GM12891 (cell line): ENCODE data around the gene PTPN4.

ENCODE experiments used
- POLR2A ChIP-seq: IDR thresholded peaks from 2 replicates; pipeline ENCODE4 v1.6.1; 2011; ENCODE audit warnings: low read depth, low read length, control low read depth
- POLR2AphosphoS5 ChIP-seq: IDR thresholded peaks from 2 replicates; pipeline ENCODE4 v1.6.1; 2011; ENCODE audit warnings: low read depth, low read length, control low read depth
- SPI1 ChIP-seq: IDR thresholded peaks from 2 replicates; pipeline ENCODE4 v1.6.1; 2011; ENCODE audit warnings: low read depth, low read length, control low read depth
- TAF1 ChIP-seq: IDR thresholded peaks from 2 replicates; pipeline ENCODE4 v1.6.1; 2011; ENCODE audit warnings: low read depth, low read length, control low read depth

GRCh38 chr2:119982506-119982905 lies 222.8 kb downstream of the PTPN4 start:
- TF ChIP-seq POLR2A (no peak), TAF1 (no peak), SPI1 (no peak), POLR2AphosphoS5 (no peak)
